Esophagus squamous epithelium (tissue), 5 donors: ENCODE measurements around the gene PKP4. TPM values are rescaled to one million over a fixed set of nuclear protein-coding genes. Genes with fewer than 3 reads are reported as not detected.

Source experiments
- DNase-seq: peaks from one replicate; lab custom pipeline; 2025; lab: John Stamatoyannopoulos, UW
- H3K27ac ChIP-seq, 4 donors: fragments of 200-600 bp; sonication (generic); one replicate each; pipeline ENCODE4 v1.5.1; 2016 to 2019; ENCODE audit warnings: mild to moderate bottlenecking in 1 of 4
- H3K27me3 ChIP-seq, 4 donors: fragments of 200-600 bp; sonication (generic); 1 replicate in 3 of 4; 2 replicates in 1 of 4; pipeline versions ENCODE4 v1.5.1 to v1.6.0; 2017 to 2021; ENCODE audit warnings: antibody characterized with exemption in 1 of 4
- H3K36me3 ChIP-seq, 3 donors: fragments of 200-600 bp; sonication (generic); one replicate each; pipeline ENCODE4 v1.5.1; 2016 to 2019
- H3K4me1 ChIP-seq, 3 donors: fragments of 200-600 bp; sonication (generic); one replicate each; pipeline ENCODE4 v1.5.1; 2017 to 2019
- H3K4me3 ChIP-seq, 4 donors: fragments of 200-600 bp; sonication (generic); 1 replicate in 3 of 4; 2 replicates in 1 of 4; pipeline ENCODE4 v1.5.1; 2016 to 2019; ENCODE audit warnings: mild to moderate bottlenecking in 2 of 4, moderate library complexity in 1 of 4
- H3K9me3 ChIP-seq, 3 donors: fragments of 200-600 bp; sonication (generic); one replicate each; pipeline ENCODE4 v1.5.1; 2016 to 2019
- CTCF ChIP-seq, 6 experiments: fragments of 450-650 bp in 4 of 6; fragments of 200-600 bp in 2 of 6; sonication (generic) in 2 of 6; IDR thresholded peaks; one replicate each; pipeline ENCODE4 v1.5.1; 2016 to 2019; ENCODE audit warnings: antibody characterized with exemption in 6 of 6, mild to moderate bottlenecking in 4 of 6, moderate library complexity in 4 of 6
- POLR2A ChIP-seq, 4 donors: fragments of 450-650 bp; IDR thresholded peaks; one replicate each; pipeline ENCODE4 v1.6.1; 2017; ENCODE audit warnings: antibody characterized with exemption in 4 of 4, mild to moderate bottlenecking in 4 of 4, moderate library complexity in 3 of 4
- WGBS, 2 donors: methylation state at CpG; one replicate each; pipeline ENCODE4 v1.1.5; 2018; 5-methylcytosine and 5-hydroxymethylcytosine counted together
- intact Hi-C: fragments of 100-400 bp; cut with DNase I; formaldehyde crosslinking; loops from one replicate; pipeline ENCODE4 v1.15.0; 2022
- total RNA-seq, 4 donors: library from RNA; depleted of rRNA; stranded (reverse); fragments of >200 nt; gene quantifications; one replicate each; pipeline ENCODE4 v1.1.0, GENCODE V29; 2016
- donor health status: DM: yes; HTN: yes; CAD: no.

PKP4 gene
- total RNA-seq, 4 donors from 2014 or later: 36.3 to 77.1 (median 46.6) TPM

- TF ChIP-seq POLR2A (IDR thresholded peaks at IDR 0.05) (no peak), CTCF (IDR thresholded peaks at IDR 0.05) (no peak)
- Histone ChIP-seq H3K9me3 (no peaks in the 10 kb centered on the region), H3K4me3 (no peak overlapping the region), H3K27me3 (no peaks in the 10 kb centered on the region), H3K27ac (no peak overlapping the region), H3K36me3 (peaks cover 0 to 21% (median 0%) of the 10 kb centered on the region in 3 donors), H3K4me1 (peaks cover 0 to 23% (median 0%) of the 10 kb centered on the region in 3 donors)
- WGBS, 2 donors: 29 to 32% methylated on average over 2 of the region's 2 CpGs
- intact Hi-C loops: no loop called here
- DNase-seq: no peak
Observed at GRCh38 chr2:158602027-158602426, 145.3 kb downstream of the PKP4 start.

- Histone ChIP-seq H3K27ac (no peak overlapping the region), H3K36me3 (peaks cover 0 to 21% (median 0%) of the 10 kb centered on the region in 3 donors), H3K27me3 (no peaks in the 10 kb centered on the region), H3K4me1 (peaks cover 0 to 23% (median 0%) of the 10 kb centered on the region in 3 donors), H3K9me3 (no peaks in the 10 kb centered on the region), H3K4me3 (no peak overlapping the region)
- DNase-seq: no peak
- intact Hi-C loops: no loop called here
- 92 to 96% methylated on average over 3 of the region's 3 CpGs for WGBS, 2 donors
- TF ChIP-seq CTCF (IDR thresholded peaks at IDR 0.05) (no peak), POLR2A (IDR thresholded peaks at IDR 0.05) (no peak)
Observed at GRCh38 chr2:158603205-158603604, 146.5 kb downstream of the PKP4 start.

- Histone ChIP-seq H3K27me3 (no peaks in the 10 kb centered on the region), H3K9me3 (no peaks in the 10 kb centered on the region), H3K36me3 (peaks cover 0 to 21% (median 0%) of the 10 kb centered on the region in 3 donors), H3K4me1 (peaks cover 0 to 20% (median 0%) of the 10 kb centered on the region in 3 donors), H3K4me3 (no peak overlapping the region), H3K27ac (no peak overlapping the region)
- no peak for DNase-seq
- WGBS, 2 donors: 93 to 97% methylated on average over 6 of the region's 6 CpGs
- TF ChIP-seq POLR2A (IDR thresholded peaks at IDR 0.05) (no peak), CTCF (IDR thresholded peaks at IDR 0.05) (no peak)
- intact Hi-C loops: no loop called here
Observed at GRCh38 chr2:158603986-158604385, 147.2 kb downstream of the PKP4 start.

- DNase-seq: no peak
- no peaks in the 10 kb centered on the region for H3K27me3 ChIP-seq
- no peaks in the 10 kb centered on the region for H3K4me1 ChIP-seq
- no peak overlapping the region for H3K27ac ChIP-seq
- no peaks in the 10 kb centered on the region for H3K9me3 ChIP-seq
- TF ChIP-seq POLR2A (IDR thresholded peaks at IDR 0.05) (no peak), CTCF (IDR thresholded peaks at IDR 0.05) (no peak)
- H3K4me3 ChIP-seq: no peak overlapping the region
- H3K36me3 ChIP-seq: no peaks in the 10 kb centered on the region
- WGBS, 2 donors: 71 to 83% methylated on average over 4 of the region's 4 CpGs
- intact Hi-C loops: no loop called here
Observed at GRCh38 chr2:158610059-158610458, 153.3 kb downstream of the PKP4 start.

- WGBS, 2 donors: 96 to 97% methylated on average over 1 to 3 of the region's 3 CpGs
- TF ChIP-seq CTCF (IDR thresholded peaks at IDR 0.05) (no peak), POLR2A (IDR thresholded peaks at IDR 0.05) (no peak)
- H3K27ac ChIP-seq: no peak overlapping the region
- H3K4me1 ChIP-seq: peaks cover 0 to 16% (median 5%) of the 10 kb centered on the region in 3 donors
- peaks cover 0 to 9% (median 0%) of the 10 kb centered on the region in 3 donors for H3K36me3 ChIP-seq
- no peak overlapping the region for H3K4me3 ChIP-seq
- no peaks in the 10 kb centered on the region for H3K9me3 ChIP-seq
- no peak for DNase-seq
- no peaks in the 10 kb centered on the region for H3K27me3 ChIP-seq
- intact Hi-C loops: no loop called here
Observed at GRCh38 chr2:158616480-158617000, 159.8 kb downstream of the PKP4 start.
